Measurements from ENCODE around the gene SLC5A2.
"Not testable (repeated sequence)": the region's sequence is repeated elsewhere in the genome, so short reads cannot be mapped to it uniquely, and the experiment has no call there.

Gene SLC5A2

DNA sequence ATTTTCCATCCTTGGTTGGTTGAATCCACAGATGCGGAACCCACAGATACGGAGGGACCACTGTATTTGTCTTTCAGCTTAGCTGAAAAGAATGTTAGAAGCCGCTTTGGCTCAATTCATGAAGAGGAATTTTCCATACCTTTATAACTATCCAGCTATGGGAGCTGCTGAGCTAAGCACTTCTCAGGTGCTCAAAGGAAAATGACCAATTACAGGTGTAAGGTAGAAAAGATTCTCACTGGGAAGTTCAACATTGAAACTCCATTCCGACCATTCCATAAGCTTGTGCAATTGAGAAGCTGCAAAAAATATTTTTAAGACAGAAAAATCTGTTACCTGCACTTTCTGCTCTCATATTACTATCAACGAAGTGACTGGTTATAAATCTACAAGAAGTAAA lies 47.5 kb downstream of the SLC5A2 start:
- no peak for DNase-seq

DNA sequence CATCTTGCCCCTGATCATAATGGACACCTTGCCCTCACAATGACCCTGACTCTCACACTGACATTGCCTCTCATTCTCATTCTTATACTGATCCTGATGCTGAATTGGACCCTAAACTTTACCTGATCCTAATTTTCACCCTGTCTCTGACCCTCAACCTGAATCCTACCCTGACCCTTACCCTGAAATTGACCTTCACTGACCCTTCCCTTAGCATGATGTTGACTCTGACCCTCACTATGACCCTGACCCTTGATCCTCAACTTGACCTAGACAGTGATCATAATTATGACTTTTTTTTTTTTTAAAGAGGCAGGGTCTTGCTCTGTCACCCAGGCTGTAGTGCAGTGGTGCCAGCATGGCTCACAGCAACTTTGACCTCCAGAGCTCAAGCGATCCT lies 48.2 kb downstream of the SLC5A2 start:
- DNase-seq, result no peak

DNA sequence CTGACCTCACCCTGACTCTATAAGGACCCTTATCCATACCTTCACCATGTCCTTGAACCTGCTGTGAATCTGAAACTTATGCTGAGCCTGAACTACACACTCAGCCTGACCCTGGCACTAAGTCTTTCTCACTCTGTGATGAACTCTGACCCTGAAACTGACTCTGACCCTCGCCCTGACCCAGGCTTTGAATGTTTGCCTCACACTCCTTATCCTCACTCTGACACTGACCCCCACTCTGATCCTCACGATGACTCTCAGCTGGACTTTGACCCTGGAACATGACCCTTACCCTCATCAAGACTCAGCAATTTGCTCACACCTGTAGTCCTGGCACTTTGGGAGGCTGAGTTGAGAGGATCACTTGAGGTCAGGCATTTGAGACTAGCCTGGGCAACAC lies 49.2 kb downstream of the SLC5A2 start:
- no peak for DNase-seq

DNA sequence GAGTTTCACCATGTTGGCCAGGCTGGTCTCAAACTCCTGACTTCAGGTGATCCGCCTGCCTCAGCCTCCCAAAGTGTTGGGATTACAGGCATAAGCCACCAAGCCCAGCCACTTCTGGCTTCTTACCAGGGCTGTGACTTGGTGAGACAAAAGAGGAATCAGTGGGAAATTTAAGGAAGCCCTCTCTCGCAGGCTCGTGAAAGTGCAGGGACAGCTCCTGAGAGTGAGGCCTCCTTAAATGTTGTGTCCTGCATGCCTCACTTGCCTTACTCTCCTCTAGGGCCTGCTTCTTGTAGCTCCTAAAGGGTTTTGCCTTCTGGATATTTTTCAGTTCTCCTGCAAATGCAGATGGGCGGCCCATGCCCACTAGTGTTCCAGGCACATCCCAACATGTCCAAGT lies 50.0 kb downstream of the SLC5A2 start:
- DNase-seq, result no peak

DNA sequence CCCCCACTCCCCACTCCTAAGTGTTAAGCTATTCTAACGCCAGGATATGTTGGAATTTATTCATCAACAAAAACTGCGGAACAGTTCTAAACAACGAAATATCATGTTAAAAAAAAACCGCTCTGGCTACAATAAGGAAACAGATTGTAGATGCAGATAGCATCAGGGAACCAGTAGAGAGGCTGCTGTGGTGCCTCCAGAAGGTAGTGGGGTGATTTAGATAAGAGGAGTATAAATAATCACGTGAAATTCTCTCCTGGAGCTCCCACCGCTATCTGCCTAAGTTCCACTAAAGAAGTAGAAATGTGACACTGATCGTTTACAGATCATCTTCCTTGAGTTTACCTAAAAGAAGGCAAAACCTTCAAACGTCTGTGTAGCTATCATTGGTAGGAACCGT lies 52.8 kb downstream of the SLC5A2 start:
- no peak for DNase-seq

DNA sequence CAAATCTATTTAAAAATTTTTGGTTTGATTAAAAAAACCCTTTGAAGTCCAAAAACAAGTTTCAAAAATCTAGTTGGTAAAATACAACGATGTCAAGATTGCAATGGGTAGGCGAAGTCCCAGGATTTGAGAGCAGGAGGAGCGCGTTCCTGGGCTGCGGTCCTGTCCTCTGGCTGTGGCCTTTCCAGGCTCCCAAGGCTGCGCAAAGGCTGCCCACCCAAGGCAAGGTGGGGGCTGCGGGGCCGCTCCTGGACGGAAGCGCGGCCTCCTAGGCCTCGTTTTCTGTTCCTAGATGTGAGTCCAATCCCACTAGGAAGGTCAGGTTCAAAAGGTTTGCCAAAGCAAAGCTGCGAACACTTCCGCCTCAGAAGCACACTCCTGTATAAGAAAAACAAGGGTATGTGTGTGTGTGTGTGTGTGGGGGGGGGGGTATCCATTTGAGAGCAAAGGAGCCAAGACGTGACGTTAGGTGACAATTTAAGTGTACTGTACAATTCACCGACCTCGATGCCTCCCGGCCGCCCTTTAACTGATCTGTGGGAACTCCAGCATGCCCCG lies 54.0 kb downstream of the SLC5A2 start:
- no peak for DNase-seq

DNA sequence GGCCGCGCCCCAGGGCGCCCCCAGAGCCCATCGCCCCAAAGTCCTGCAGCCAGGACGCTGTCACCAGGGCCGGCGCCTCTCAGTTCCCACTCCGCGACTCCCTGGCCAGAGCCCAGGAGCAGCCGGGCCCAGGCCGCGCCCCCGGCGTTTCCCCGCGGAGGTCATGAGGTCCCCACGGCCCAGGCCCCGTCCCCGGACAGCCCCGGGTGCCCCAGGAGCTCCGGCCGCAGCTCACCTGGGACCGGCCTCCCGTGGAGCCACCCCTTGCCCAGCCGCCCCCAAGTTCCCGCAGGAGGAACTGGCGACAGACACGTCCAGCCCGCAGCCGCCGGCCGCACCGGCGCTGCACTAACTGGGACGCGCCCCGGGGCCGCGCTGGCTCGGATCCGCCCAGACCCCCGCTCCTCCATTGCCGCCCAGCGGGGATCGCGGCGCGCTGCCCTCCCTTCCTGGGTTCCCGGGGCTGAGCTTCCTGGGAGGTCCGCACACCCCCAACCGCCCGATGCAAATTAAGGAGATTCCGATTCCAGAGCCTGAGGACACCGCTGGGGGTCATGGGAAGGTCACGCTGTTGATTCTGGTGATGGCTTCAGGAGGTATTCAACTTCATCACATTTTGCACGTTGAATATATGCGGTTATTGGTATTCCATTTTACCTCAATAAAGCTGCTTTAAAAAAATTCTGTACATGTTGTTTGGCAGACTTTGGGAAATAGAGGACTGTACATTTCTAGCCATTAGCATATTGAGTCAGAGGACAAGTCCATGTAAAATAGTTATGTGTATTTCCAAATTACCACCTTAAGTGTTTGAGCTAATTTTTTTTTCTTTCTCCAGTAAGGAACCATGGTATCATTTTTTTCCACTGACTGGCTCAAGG lies 54.7 kb downstream of the SLC5A2 start:
- DNase-seq, result no peak

DNA sequence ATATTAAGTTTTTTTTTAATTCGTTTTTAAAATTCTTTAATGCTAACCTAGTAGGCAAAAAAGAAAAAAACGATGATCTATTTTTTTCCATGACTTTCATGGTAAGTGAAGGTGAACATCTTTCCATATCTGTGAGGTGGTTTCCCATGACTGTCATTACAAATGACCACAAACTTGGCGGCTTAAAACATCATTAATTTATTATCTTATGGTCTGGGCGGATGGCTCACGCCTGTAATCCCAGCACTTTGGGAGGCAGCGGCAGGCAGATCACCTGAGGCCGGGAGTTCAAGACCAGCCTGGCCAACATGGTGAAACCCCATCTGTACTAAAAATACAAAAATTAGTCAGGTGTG lies 55.3 kb downstream of the SLC5A2 start:
- not testable (repeated sequence) for DNase-seq

DNA sequence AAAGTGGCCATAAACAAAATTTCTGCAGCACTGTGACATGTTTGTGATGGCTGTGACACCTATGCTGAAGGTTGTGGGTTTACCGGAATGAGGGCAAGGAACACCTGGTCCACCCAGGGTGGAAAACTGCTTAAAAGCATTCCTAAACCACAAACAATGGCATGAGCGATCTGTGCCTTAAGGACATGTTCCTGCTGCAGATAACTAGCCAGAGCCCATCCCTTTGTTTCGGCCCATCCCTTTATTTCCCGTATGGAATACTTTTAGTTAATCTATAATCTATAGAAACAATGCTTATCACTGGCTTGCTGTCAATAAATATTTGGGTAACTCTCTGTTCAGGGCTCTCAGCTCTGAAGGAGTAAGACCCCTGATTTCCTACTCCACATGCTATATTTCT lies 56.8 kb downstream of the SLC5A2 start:
- DNase-seq, result not testable (repeated sequence)

Data from CD4-positive, alpha-beta T cell treated with Interleukin-1 beta for 1 hour (primary cell).